H1 (cell line): ENCODE measurements around the gene TP53BP1. TPM values are rescaled to one million over a fixed set of nuclear protein-coding genes. Genes with fewer than 3 reads are reported as not detected.

Experiments
- CTCF ChIA-PET: fragments of 300-600 bp; sonication (Branson Sonifier 250); formaldehyde crosslinking; loops from one replicate; lab custom pipeline; 2021; ENCODE audit not compliant: partially characterized antibody; lab: Charles Lee
- POLR2A ChIA-PET: fragments of 300-600 bp; sonication (Branson Sonifier 250); formaldehyde crosslinking; loops from one replicate; lab custom pipeline; 2021; ENCODE audit warnings: inconsistent platforms; ENCODE audit not compliant: partially characterized antibody; lab: Charles Lee
- DNase-seq, 2 experiments: peaks; one replicate each; pipeline versions ENCODE4 v3.0.0 to v3.0.0-alpha.2; 2010 to 2022; ENCODE audit warnings: low spot score in 2 of 2, low read depth in 1 of 2, mixed read lengths in 1 of 2
- FAIRE-seq: peaks from 2 replicates; lab custom pipeline; 2011; peaks lifted over from hg19 to GRCh38; lab: Jason Lieb, UNC
- H2AFZ ChIP-seq: 2 replicates; pipeline ENCODE4 v1.8.1; 2012; ENCODE audit warnings: low read length, inconsistent platforms
- H2AK5ac ChIP-seq: 2 replicates; pipeline ENCODE4 v1.6.1; 2013; ENCODE audit warnings: low read depth, low read length
- H2BK120ac ChIP-seq: replicated peaks from 2 replicates; pipeline ENCODE3; 2013; ENCODE audit warnings: low read depth, low read length, inconsistent platforms
- H2BK12ac ChIP-seq: 2 replicates; pipeline ENCODE4 v1.6.1; 2013; ENCODE audit warnings: low read depth, low read length
- H2BK15ac ChIP-seq: 2 replicates; pipeline ENCODE4 v1.6.1; 2013; ENCODE audit warnings: low read length
- H2BK20ac ChIP-seq: 2 replicates; pipeline ENCODE4 v1.6.1; 2013; ENCODE audit warnings: low read length
- H2BK5ac ChIP-seq: 2 replicates; pipeline ENCODE4 v1.6.1; 2013; ENCODE audit warnings: low read depth, low read length
- H3K14ac ChIP-seq: 2 replicates; pipeline ENCODE4 v1.6.1; 2013; ENCODE audit warnings: inconsistent platforms; ENCODE audit not compliant: insufficient read length
- H3K18ac ChIP-seq: 2 replicates; pipeline ENCODE4 v1.6.1; 2013; ENCODE audit warnings: low read length; ENCODE audit errors: extremely low read depth
- H3K23ac ChIP-seq: 2 replicates; pipeline ENCODE4 v1.6.1; 2013; ENCODE audit warnings: inconsistent platforms; ENCODE audit not compliant: insufficient read length
- H3K23me2 ChIP-seq: 2 replicates; pipeline ENCODE4 v1.6.1; 2013; ENCODE audit warnings: low read depth, low read length
- H3K27ac ChIP-seq: 2 replicates; pipeline ENCODE4 v1.6.1; 2011; ENCODE audit warnings: low read depth, low read length, inconsistent platforms
- H3K27me3 ChIP-seq, 4 experiments: replicated peaks in 1 of 4; 1 replicate in 1 of 4; 2 replicates in 3 of 4; pipeline versions ENCODE4 v1.6.1 to v1.8.1; 2011 to 2013; ENCODE audit warnings: low read length in 3 of 4, mild to moderate bottlenecking in 3 of 4, inconsistent platforms in 2 of 4, mixed read lengths in 2 of 4, moderate library complexity in 1 of 4; ENCODE audit not compliant: control insufficient read depth in 3 of 4, insufficient read depth in 3 of 4; ENCODE audit errors: extremely low read depth in 1 of 4
- H3K36me3 ChIP-seq, 4 experiments: 2 replicates each; pipeline versions ENCODE4 v1.6.1 to v1.8.1; 2011 to 2013; ENCODE audit warnings: mild to moderate bottlenecking in 4 of 4, low read length in 3 of 4, moderate library complexity in 2 of 4, control low read depth in 1 of 4, inconsistent platforms in 1 of 4; ENCODE audit not compliant: insufficient read depth in 4 of 4, control insufficient read depth in 2 of 4
- H3K4ac ChIP-seq: replicated peaks from 2 replicates; pipeline ENCODE3; 2013; ENCODE audit warnings: low read length, low read depth, mixed read lengths, inconsistent platforms; ENCODE audit not compliant: insufficient read length
- H3K4me1 ChIP-seq, 4 experiments: replicated peaks in 1 of 4; 1 replicate in 1 of 4; 2 replicates in 3 of 4; pipeline versions ENCODE4 v1.6.1 to v1.8.1; 2011 to 2013; ENCODE audit warnings: low read length in 3 of 4, inconsistent platforms in 2 of 4, mixed read lengths in 1 of 4; ENCODE audit not compliant: insufficient read depth in 4 of 4, control insufficient read depth in 3 of 4
- H3K4me2 ChIP-seq, 2 experiments: 2 replicates each; pipeline versions ENCODE4 v1.6.1 to v1.8.1; 2011 to 2013; ENCODE audit warnings: low read depth in 2 of 2, low read length in 2 of 2, control low read depth in 1 of 2, inconsistent platforms in 1 of 2, mild to moderate bottlenecking in 1 of 2; ENCODE audit not compliant: insufficient read depth in 1 of 2
- H3K4me3 ChIP-seq, 4 experiments: fragments of 200-600, 300-600 bp in 1 of 4; sonication (generic), shearing (Covaris generic), sonication (Bioruptor Twin) in 1 of 4; 2 replicates each; pipeline versions ENCODE4 v1.5.1 to v1.8.1; 2011 to 2016; ENCODE audit warnings: low read length in 4 of 4, low read depth in 3 of 4, control low read depth in 2 of 4, inconsistent platforms in 2 of 4, mild to moderate bottlenecking in 2 of 4, mixed read lengths in 1 of 4, moderate library complexity in 1 of 4; ENCODE audit not compliant: insufficient read depth in 2 of 4; ENCODE audit errors: extremely low read depth in 1 of 4
- H3K56ac ChIP-seq: replicated peaks from 2 replicates; pipeline ENCODE3; 2013; ENCODE audit warnings: low read depth, mild to moderate bottlenecking, mixed read lengths, low read length, inconsistent platforms; ENCODE audit not compliant: insufficient read length
- H3K79me1 ChIP-seq: 2 replicates; pipeline ENCODE4 v1.6.1; 2013; ENCODE audit warnings: low read depth, low read length, control low read depth
- H3K79me2 ChIP-seq, 2 experiments: 2 replicates each; pipeline versions ENCODE4 v1.6.1 to v1.8.1; 2012 to 2013; ENCODE audit warnings: low read length in 2 of 2, mild to moderate bottlenecking in 2 of 2, inconsistent platforms in 1 of 2; ENCODE audit not compliant: insufficient read depth in 2 of 2, control insufficient read depth in 1 of 2
- H3K9ac ChIP-seq, 4 experiments: replicated peaks in 1 of 4; 1 replicate in 1 of 4; 2 replicates in 3 of 4; pipeline versions ENCODE4 v1.6.1 to v1.8.1; 2011 to 2013; ENCODE audit warnings: low read depth in 3 of 4, low read length in 3 of 4, control low read depth in 2 of 4, mild to moderate bottlenecking in 2 of 4, moderate library complexity in 2 of 4, inconsistent platforms in 1 of 4; ENCODE audit errors: extremely low read depth in 1 of 4
- H3K9me3 ChIP-seq, 2 experiments: 2 replicates each; pipeline versions ENCODE4 v1.6.1 to v1.8.1; 2012 to 2013; ENCODE audit warnings: mild to moderate bottlenecking in 2 of 2, moderate library complexity in 2 of 2, control low read depth in 1 of 2, inconsistent platforms in 1 of 2, low read depth in 1 of 2, low read length in 1 of 2, mixed read lengths in 1 of 2; ENCODE audit not compliant: insufficient read depth in 2 of 2
- H4K20me1 ChIP-seq, 2 experiments: replicated peaks in 1 of 2; 2 replicates each; pipeline versions ENCODE3 to v1.8.1; 2011 to 2013; ENCODE audit warnings: inconsistent platforms in 2 of 2, low read length in 2 of 2, mild to moderate bottlenecking in 1 of 2; ENCODE audit not compliant: insufficient read depth in 2 of 2, control insufficient read depth in 1 of 2
- H4K5ac ChIP-seq: 2 replicates; pipeline ENCODE4 v1.6.1; 2013; ENCODE audit warnings: low read length, low read depth, mixed read lengths, inconsistent platforms; ENCODE audit not compliant: insufficient read length
- H4K8ac ChIP-seq: 2 replicates; pipeline ENCODE4 v1.8.0; 2013; ENCODE audit warnings: mild to moderate bottlenecking, moderate library complexity, low read length, inconsistent platforms; ENCODE audit not compliant: insufficient read depth; ENCODE audit errors: extremely low read depth
- H4K91ac ChIP-seq: replicated peaks from 2 replicates; pipeline ENCODE3; 2013; ENCODE audit warnings: low read length, mixed read lengths, inconsistent platforms; ENCODE audit not compliant: insufficient read length
- BACH1 ChIP-seq: IDR thresholded peaks from 2 replicates; pipeline ENCODE4 v1.6.1; 2012; ENCODE audit warnings: low read length, improper control_type of control experiment
- CHD2 ChIP-seq: IDR thresholded peaks from 2 replicates; pipeline ENCODE4 v1.6.1; 2012; ENCODE audit warnings: low read length, improper control_type of control experiment
- CREB1 ChIP-seq: IDR thresholded peaks from 2 replicates; pipeline ENCODE4 v1.6.1; 2012; ENCODE audit warnings: inconsistent platforms
- FOSL1 ChIP-seq: IDR thresholded peaks from 2 replicates; pipeline ENCODE4 v1.6.1; 2011; ENCODE audit warnings: mild to moderate bottlenecking, low read depth, low read length, moderate library complexity; ENCODE audit not compliant: insufficient read depth
- RAD21 ChIP-seq, 2 experiments: IDR thresholded peaks in 1 of 2; conservative IDR thresholded peaks in 1 of 2; 2 replicates each; pipeline ENCODE4 v1.6.1; 2011; ENCODE audit warnings: low read depth in 2 of 2, low read length in 2 of 2, improper control_type of control experiment in 1 of 2, inconsistent platforms in 1 of 2, mild to moderate bottlenecking in 1 of 2, moderate library complexity in 1 of 2
- RFX5 ChIP-seq: IDR thresholded peaks from 2 replicates; pipeline ENCODE4 v1.6.1; 2011; ENCODE audit warnings: low read depth, low read length, improper control_type of control experiment, borderline replicate concordance
- RXRA ChIP-seq: IDR thresholded peaks from 2 replicates; pipeline ENCODE4 v1.6.1; 2011; ENCODE audit warnings: low read depth, mild to moderate bottlenecking, low read length, moderate library complexity; ENCODE audit not compliant: insufficient read depth
- SIN3A ChIP-seq, 2 experiments: IDR thresholded peaks in 1 of 2; conservative IDR thresholded peaks in 1 of 2; 2 replicates each; pipeline ENCODE4 v1.6.1; 2011 to 2012; ENCODE audit warnings: low read length in 2 of 2, improper control_type of control experiment in 1 of 2, low read depth in 1 of 2, mild to moderate bottlenecking in 1 of 2
- TAF7 ChIP-seq: optimal IDR thresholded peaks from 2 replicates; pipeline ENCODE3; 2011; ENCODE audit warnings: low read depth, mild to moderate bottlenecking, inconsistent platforms, low read length, moderate library complexity, borderline replicate concordance
- TBP ChIP-seq: IDR thresholded peaks from 2 replicates; pipeline ENCODE4 v1.6.1; 2011; ENCODE audit warnings: low read depth, low read length, improper control_type of control experiment
- YY1 ChIP-seq: IDR thresholded peaks from 2 replicates; pipeline ENCODE4 v1.6.1; 2011; ENCODE audit warnings: low read depth, mild to moderate bottlenecking, low read length
- WGBS, 2 experiments: shearing (Covaris generic) in 1 of 2; methylation state at CpG; one replicate each; pipeline versions ENCODE4 v1.1.6 to v1.1.7; 2013 to 2015; ENCODE audit warnings: low lambda C conversion rate in 2 of 2, mixed read lengths in 2 of 2, inconsistent platforms in 1 of 2, low coverage in 1 of 2, missing lambda C conversion rate in 1 of 2; ENCODE audit not compliant: insufficient replicate concordance in 2 of 2, insufficient coverage in 1 of 2, insufficient read length in 1 of 2; ENCODE audit errors: extremely low coverage in 1 of 2, missing lambda C conversion rate in 1 of 2; 5-methylcytosine and 5-hydroxymethylcytosine counted together
- polyA plus RNA-seq, 7 experiments: library from polyadenylated mRNA; depleted of rRNA in 3 of 7; stranded (reverse) in 5 of 7; unstranded in 2 of 7; fragments of >200 nt in 5 of 7; fragments of 200-250 nt in 2 of 7; gene quantifications; 1 replicate in 5 of 7; 2 replicates in 1 of 7; 4 replicates in 1 of 7; pipeline versions ENCODE4 v1.2.1 to v1.2.3, GENCODE V29; 2011 to 2013; ENCODE audit warnings: missing spikeins in 2 of 7, mixed read lengths in 2 of 7
- total RNA-seq: library from RNA; stranded (reverse); fragmentation: NEBNext Ultra II Directional; extraction: Animal tissue kit (Norgen Biotek cat#: 25700); gene quantifications from 2 replicates; pipeline ENCODE4 v1.2.1, GENCODE V29; 2021
- TF ChIP-seq, protein P1 (sequence below): IDR thresholded peaks from 2 replicates; pipeline ENCODE4 v1.6.1; 2011; ENCODE audit warnings: low read length, improper control_type of control experiment
- TF ChIP-seq, protein P2 (sequence below): IDR thresholded peaks from 2 replicates; pipeline ENCODE4 v1.6.1; 2012; ENCODE audit warnings: inconsistent platforms

Gene TP53BP1
- total and polyA plus RNA-seq, 2 of the 8 experiments (the other 6 are each of a cell fraction or from before 2014, with no cell fraction given) = 34.1 to 63.6 TPM

DNA sequence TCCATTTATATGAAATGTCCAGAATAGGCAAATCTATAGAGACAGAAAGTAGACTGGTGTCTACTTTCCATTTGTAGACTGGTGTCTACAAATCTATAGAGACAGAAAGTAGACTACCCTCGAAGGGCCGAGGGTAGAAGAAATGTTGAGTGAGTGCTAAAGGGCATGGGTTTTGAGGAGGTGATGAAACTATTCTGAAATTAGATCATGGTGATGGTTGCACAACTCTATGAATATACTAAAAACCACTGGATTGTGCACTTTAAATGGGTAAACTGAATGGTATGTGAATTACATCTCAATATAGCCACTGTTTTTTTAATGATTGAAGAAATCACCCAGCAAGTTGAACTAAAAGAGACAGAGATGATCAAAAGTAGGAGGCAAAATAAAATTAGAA, 27.9 kb downstream of the TP53BP1 start:
- H3K9me3 ChIP-seq = no peaks in the 10 kb centered on the region
- no peak overlapping the region for H2BK15ac ChIP-seq
- no peak overlapping the region for H2BK120ac ChIP-seq
- no peaks in the 10 kb centered on the region for H3K79me1 ChIP-seq
- H3K4me1 ChIP-seq = no peaks in the 10 kb centered on the region
- H3K23me2 ChIP-seq = no peaks in the 10 kb centered on the region
- H3K18ac ChIP-seq = no peak overlapping the region
- POLR2A ChIA-PET = no interaction called here
- H3K56ac ChIP-seq = no peak overlapping the region
- no peaks in the 10 kb centered on the region for H3K27me3 ChIP-seq
- no peak overlapping the region for H2AFZ ChIP-seq
- FAIRE-seq = no peak
- H3K14ac ChIP-seq = no peak overlapping the region
- H4K5ac ChIP-seq = no peak overlapping the region
- no peak overlapping the region for H2BK5ac ChIP-seq
- H3K27ac ChIP-seq = no peak overlapping the region
- H4K91ac ChIP-seq = no peak overlapping the region
- H3K23ac ChIP-seq = no peak overlapping the region
- no peak overlapping the region for H2AK5ac ChIP-seq
- no peaks in the 10 kb centered on the region; a peak in 1 of 4 replicates for H3K79me2 ChIP-seq
- no peak overlapping the region for H3K4ac ChIP-seq
- peaks cover 2 to 5% of the 10 kb centered on the region in 2 experiments for H4K20me1 ChIP-seq
- peaks cover 14 to 68% (median 38%) of the 10 kb centered on the region in 4 experiments for H3K36me3 ChIP-seq
- no peak overlapping the region for H3K4me2 ChIP-seq
- H3K4me3 ChIP-seq = no peak overlapping the region
- H3K9ac ChIP-seq = no peak overlapping the region
- DNase-seq = no peak
- no peak overlapping the region for H2BK20ac ChIP-seq
- H2BK12ac ChIP-seq = no peak overlapping the region
- WGBS, 2 experiments = 91% methylated on average over 2 of the region's 2 CpGs; no CpG with 5 or more reads in 1 of the 2 experiments
- no peak overlapping the region for H4K8ac ChIP-seq
- CTCF ChIA-PET = no interaction called here
- no peak for TF ChIP-seq RAD21 (IDR thresholded peaks at IDR 0.05 in 1 of 2, conservative IDR thresholded peaks at IDR 0.05 in 1 of 2; ENCODE audit: low read depth in 2 of 2, low read length in 2 of 2)
- no peak for TF ChIP-seq TBP
- no peak for TF ChIP-seq CHD2
- TF ChIP-seq TAF7 = no peak
- TF ChIP-seq RFX5 = no peak
- no peak for TF ChIP-seq BACH1
- TF ChIP-seq SIN3A (conservative IDR thresholded peaks at IDR 0.05 in 1 of 2, IDR thresholded peaks at IDR 0.05 in 1 of 2; ENCODE audit: low read depth in 1 of 2, low read length in 2 of 2) = no peak
- no peak for TF ChIP-seq YY1
- no peak for TF ChIP-seq CREB1
- TF ChIP-seq, protein P1, sequence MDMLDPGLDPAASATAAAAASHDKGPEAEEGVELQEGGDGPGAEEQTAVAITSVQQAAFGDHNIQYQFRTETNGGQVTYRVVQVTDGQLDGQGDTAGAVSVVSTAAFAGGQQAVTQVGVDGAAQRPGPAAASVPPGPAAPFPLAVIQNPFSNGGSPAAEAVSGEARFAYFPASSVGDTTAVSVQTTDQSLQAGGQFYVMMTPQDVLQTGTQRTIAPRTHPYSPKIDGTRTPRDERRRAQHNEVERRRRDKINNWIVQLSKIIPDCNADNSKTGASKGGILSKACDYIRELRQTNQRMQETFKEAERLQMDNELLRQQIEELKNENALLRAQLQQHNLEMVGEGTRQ = no peak
- TF ChIP-seq FOSL1 = no peak
- TF ChIP-seq RXRA = no peak
- TF ChIP-seq, protein P2, sequence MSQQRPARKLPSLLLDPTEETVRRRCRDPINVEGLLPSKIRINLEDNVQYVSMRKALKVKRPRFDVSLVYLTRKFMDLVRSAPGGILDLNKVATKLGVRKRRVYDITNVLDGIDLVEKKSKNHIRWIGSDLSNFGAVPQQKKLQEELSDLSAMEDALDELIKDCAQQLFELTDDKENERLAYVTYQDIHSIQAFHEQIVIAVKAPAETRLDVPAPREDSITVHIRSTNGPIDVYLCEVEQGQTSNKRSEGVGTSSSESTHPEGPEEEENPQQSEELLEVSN = no peak
